Choroid plexus epithelial cell (primary cell): Measurements from ENCODE around the gene HMGB1.
A peak's percentile ranks its signal among the peaks of the same experiment; 100 is the strongest.
"Not testable (repeated sequence)": the region's sequence is repeated elsewhere in the genome, so short reads cannot be mapped to it uniquely, and the experiment has no call there.

Experiments
- DNase-seq: peaks from one replicate; pipeline ENCODE4 v3.0.0-alpha.2; 2010; ENCODE audit warnings: low read depth
- H3K4me3 ChIP-seq: 2 replicates; pipeline ENCODE4 v1.5.1; 2011; ENCODE audit warnings: low read depth, mild to moderate bottlenecking, control low read depth, low read length, moderate library complexity
- CTCF ChIP-seq: conservative IDR thresholded peaks from 2 replicates; pipeline ENCODE4 v1.5.1; 2011; ENCODE audit warnings: low read depth, mild to moderate bottlenecking, control low read depth, inconsistent platforms, low read length, moderate library complexity

HMGB1 gene

DNA sequence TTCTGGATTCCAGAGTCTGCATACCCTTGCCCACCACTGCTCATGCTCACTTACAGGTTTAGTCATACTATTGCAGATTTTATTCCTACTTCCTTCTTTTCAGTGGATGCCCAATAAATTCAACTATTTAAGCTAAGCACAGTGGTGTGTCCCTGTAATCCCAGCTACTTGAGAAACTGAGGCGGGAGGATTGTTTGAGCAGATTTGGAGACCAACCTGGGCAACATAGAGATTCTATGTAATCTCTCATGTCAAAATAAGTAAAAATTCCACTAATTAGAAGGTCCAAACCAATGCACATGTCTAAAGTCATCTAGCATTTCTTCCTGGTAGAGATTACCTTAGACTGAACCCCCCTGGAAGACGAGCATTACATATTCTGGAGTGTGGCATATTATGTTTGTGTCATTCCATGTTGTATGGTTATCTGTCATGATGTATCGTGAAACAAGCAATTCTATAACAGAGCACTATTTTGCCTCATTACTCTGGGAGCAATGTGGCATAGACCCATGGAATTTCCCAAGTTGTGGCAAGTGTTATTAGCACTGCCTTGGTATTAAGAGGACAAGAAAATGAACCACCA, 8.3 kb downstream of the HMGB1 start:
- no peak overlapping the region for H3K4me3 ChIP-seq
- DNase-seq = no peak
- TF ChIP-seq CTCF = no peak

DNA sequence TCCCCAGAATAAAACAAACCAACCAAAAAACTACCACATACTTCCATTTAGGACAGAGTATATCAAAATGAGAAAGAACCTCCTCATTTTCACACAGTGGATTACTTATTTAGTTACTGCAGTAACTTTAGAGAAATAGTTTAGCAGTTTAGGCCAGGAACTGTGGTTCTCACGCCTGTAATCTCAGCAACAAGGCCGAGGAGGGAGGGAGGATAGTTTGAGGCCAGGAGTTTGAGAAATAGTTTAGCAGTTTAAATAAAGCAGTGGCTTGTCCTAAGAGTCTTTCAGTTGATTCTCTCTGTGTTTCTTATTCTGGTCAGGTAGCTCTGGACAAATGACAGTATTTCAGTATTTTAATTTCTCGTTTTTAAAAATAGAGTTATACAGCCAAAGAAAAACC, 9.4 kb downstream of the HMGB1 start:
- DNase-seq = no peak
- no peak for TF ChIP-seq CTCF
- no peak overlapping the region for H3K4me3 ChIP-seq

DNA sequence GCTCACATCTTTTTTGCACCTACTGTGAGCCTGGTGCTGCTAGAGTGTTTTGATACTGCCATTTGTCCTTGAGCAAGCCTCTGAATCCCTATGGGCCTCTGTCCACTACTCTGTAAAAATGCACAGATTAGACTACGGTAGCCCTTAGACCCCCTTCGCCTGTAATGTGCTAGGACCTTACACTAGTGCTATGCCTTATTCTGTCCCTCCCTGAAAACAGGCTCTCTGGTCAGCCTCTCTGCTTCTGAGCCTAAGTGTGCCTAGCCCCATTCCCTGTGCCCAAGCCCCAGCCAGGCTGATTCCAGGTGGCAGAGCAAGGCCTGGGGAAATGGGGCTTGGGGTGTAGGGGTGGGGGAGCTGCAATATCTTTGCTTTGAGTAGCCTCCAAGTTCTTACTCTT, 10.7 kb downstream of the HMGB1 start:
- DNase-seq = no peak
- TF ChIP-seq CTCF = no peak
- H3K4me3 ChIP-seq = no peak overlapping the region

GRCh38 chr13:30453727-30454126, 12.0 kb downstream of the HMGB1 start:
- peak; percentile 58 for DNase-seq
- H3K4me3 ChIP-seq = no peak overlapping the region
- TF ChIP-seq CTCF = peak; percentile 44

GRCh38 chr13:30451476-30451875, 14.3 kb downstream of the HMGB1 start:
- not testable (repeated sequence) for DNase-seq, H3K4me3 ChIP-seq

GRCh38 chr13:30450066-30450465, 15.7 kb downstream of the HMGB1 start:
- H3K4me3 ChIP-seq = no peak overlapping the region
- TF ChIP-seq CTCF = no peak
- DNase-seq = no peak

DNA sequence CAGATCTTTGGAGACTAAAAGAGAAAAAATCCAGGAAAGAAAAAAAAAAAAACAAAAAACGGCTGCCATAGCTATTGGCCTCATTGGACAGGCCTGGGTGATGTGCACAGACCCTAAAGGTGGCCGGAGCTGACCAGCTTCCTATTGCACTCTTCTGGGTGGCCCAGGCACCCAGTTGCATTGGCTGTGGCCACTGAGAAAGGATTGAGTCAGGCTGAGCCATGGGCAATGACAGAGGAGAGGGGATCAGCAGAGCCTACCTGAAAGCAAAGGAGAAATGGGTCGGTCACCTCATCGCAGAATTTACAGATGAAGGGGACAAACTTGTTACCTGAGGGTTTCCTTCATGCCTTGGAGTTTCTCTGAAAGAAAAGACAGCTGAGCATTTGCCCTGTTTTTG, 17.3 kb downstream of the HMGB1 start:
- no peak overlapping the region for H3K4me3 ChIP-seq
- DNase-seq = no peak
- no peak for TF ChIP-seq CTCF

DNA sequence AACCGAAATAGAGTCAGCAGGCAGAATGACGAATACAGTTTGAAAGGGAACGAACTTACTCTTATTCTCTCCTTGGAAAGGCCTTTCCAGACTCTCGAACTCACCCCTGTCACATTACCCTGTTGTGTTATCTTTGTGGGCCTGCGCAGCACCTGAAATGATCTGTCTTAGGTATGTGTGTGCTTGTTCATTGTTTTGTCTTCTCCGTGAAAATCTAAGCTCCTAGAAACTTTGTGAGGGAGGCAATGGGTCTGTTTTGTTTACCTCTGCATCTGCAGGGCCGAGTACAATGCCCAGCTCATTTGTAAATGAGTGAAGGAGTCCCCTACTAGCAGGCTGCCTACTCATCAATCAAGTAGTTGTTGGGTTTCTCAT, 19.6 kb downstream of the HMGB1 start:
- no peak for TF ChIP-seq CTCF

More for the DNA sequence above, 19.6 kb downstream of the HMGB1 start:
- no peak for DNase-seq
- peak overlapping the region; percentile 48 for H3K4me3 ChIP-seq
